T-cell (primary cell): ENCODE results near the gene RAI14. TPM values are rescaled to one million over a fixed set of nuclear protein-coding genes. Genes with fewer than 3 reads are reported as not detected.

ENCODE experiments used
- ATAC-seq, 4 experiments: fragments of 200-7000 bp in 3 of 4; fragments of 150-1000 bp in 1 of 4; cut with Tn5 transposase; replicated peaks in 1 of 4; 1 replicate in 3 of 4; 2 replicates in 1 of 4; pipeline ENCODE4 v1.10.0; 2021; ENCODE audit warnings: moderate library complexity in 3 of 4, mild to moderate bottlenecking in 2 of 4, moderate number of reproducible peaks in 1 of 4
- CTCF ChIA-PET, 2 donors: fragments of 300-600 bp; sonication (Branson Sonifier 250); formaldehyde crosslinking; loops; one replicate each; lab custom pipeline; 2022; ENCODE audit warnings: antibody characterized with exemption in 2 of 2; lab: Charles Lee
- POLR2A ChIA-PET, 2 donors: fragments of 300-600 bp; sonication (Branson Sonifier 250); formaldehyde crosslinking; loops; one replicate each; lab custom pipeline; 2022; ENCODE audit warnings: antibody characterized with exemption in 2 of 2; lab: Charles Lee
- DNase-seq, 35 experiments: peaks; one replicate each; pipeline versions ENCODE4 v3.0.0 to v3.0.0-alpha.2; 2013 to 2023
- H3K27ac ChIP-seq: one replicate; pipeline ENCODE4 v1.5.1; 2013; ENCODE audit warnings: low read length
- H3K27me3 ChIP-seq, 2 experiments: replicated peaks in 1 of 2; 1 replicate in 1 of 2; 2 replicates in 1 of 2; pipeline versions ENCODE4 v1.6.1 to v1.7.0; 2013; ENCODE audit warnings: low read length in 1 of 2, mixed read lengths in 1 of 2; ENCODE audit not compliant: control insufficient read depth in 2 of 2, insufficient read depth in 2 of 2; ENCODE audit errors: extremely low read depth in 1 of 2
- H3K36me3 ChIP-seq, 2 donors: 1 replicate in 1 of 2; 2 replicates in 1 of 2; pipeline versions ENCODE4 v1.6.1 to v1.7.0; 2013; ENCODE audit warnings: low read length in 1 of 2; ENCODE audit not compliant: control insufficient read depth in 2 of 2, insufficient read depth in 1 of 2; ENCODE audit errors: extremely low read depth in 1 of 2
- H3K4me1 ChIP-seq, 2 experiments: 1 replicate in 1 of 2; 2 replicates in 1 of 2; pipeline versions ENCODE4 v1.6.1 to v1.7.0; 2013; ENCODE audit warnings: low read length in 2 of 2, mixed read lengths in 1 of 2; ENCODE audit not compliant: insufficient read depth in 2 of 2, control insufficient read depth in 1 of 2; ENCODE audit errors: extremely low read depth in 1 of 2
- H3K4me3 ChIP-seq, 2 donors: 1 replicate in 1 of 2; 2 replicates in 1 of 2; pipeline versions ENCODE4 v1.5.1 to v1.7.0; 2013; ENCODE audit warnings: mild to moderate bottlenecking in 2 of 2, low read length in 1 of 2, moderate library complexity in 1 of 2; ENCODE audit not compliant: control insufficient read depth in 1 of 2; ENCODE audit errors: extremely low read depth in 1 of 2
- H3K9me3 ChIP-seq: 2 replicates; pipeline ENCODE4 v1.7.0; 2013
- H3K27ac Mint-ChIP-seq, 2 donors: one replicate each; pipeline ENCODE4 v1.8.0; 2020 to 2021; ENCODE audit warnings: mild to moderate bottlenecking in 2 of 2, mixed read lengths in 2 of 2
- H3K27me3 Mint-ChIP-seq, 2 donors: one replicate each; pipeline ENCODE4 v1.8.0; 2021 to 2022; ENCODE audit warnings: mixed read lengths in 2 of 2
- H3K36me3 Mint-ChIP-seq: one replicate; pipeline ENCODE4 v1.8.0; 2021; ENCODE audit warnings: mixed read lengths
- H3K4me1 Mint-ChIP-seq, 3 donors: one replicate each; pipeline ENCODE4 v1.8.0; 2020 to 2022; ENCODE audit warnings: mixed read lengths in 3 of 3, mild to moderate bottlenecking in 1 of 3
- H3K4me3 Mint-ChIP-seq, 3 donors: one replicate each; pipeline ENCODE4 v1.8.0; 2020 to 2022; ENCODE audit warnings: mild to moderate bottlenecking in 3 of 3, mixed read lengths in 3 of 3, moderate library complexity in 3 of 3
- H3K9me3 Mint-ChIP-seq, 3 donors: one replicate each; pipeline ENCODE4 v1.8.0; 2020 to 2022; ENCODE audit warnings: mixed read lengths in 3 of 3
- WGBS: methylation state at CpG from one replicate; pipeline ENCODE4 v1.1.5; 2013; ENCODE audit warnings: missing lambda C conversion rate; ENCODE audit not compliant: insufficient coverage; 5-methylcytosine and 5-hydroxymethylcytosine counted together
- total RNA-seq, 35 experiments: library from RNA in 6 of 35; stranded (reverse) in 6 of 35; fragments of 120-200 nt in 1 of 35; gene quantifications; one replicate each; pipeline versions ENCODE4 v1.2.1 to v1.2.4 and lab custom pipeline; 2013 to 2026

The RAI14 gene
- total RNA-seq, 5 donors from 2014 or later (not counting 1 experiment from before 2014, with no cell fraction given): 0.59 to 2.2 (median 0.96) TPM

GRCh38 chr5:34708777-34709176 is 52.6 kb downstream of the RAI14 start:
- ChIA-PET POLR2A (no interaction called here), CTCF (no interaction called here)
- DNase-seq: no peak
- Mint-ChIP-seq H3K9me3 (no peaks in the 10 kb centered on the region), H3K27me3 (peaks cover 4 to 5% of the 10 kb centered on the region in 2 donors), H3K27ac (no peak overlapping the region), H3K4me1 (no peaks in the 10 kb centered on the region), H3K36me3 (no peaks in the 10 kb centered on the region), H3K4me3 (no peak overlapping the region)
- Histone ChIP-seq H3K27me3 (no peaks in the 10 kb centered on the region), H3K4me3 (no peak overlapping the region), H3K9me3 (no peaks in the 10 kb centered on the region), H3K4me1 (no peaks in the 10 kb centered on the region), H3K36me3 (no peaks in the 10 kb centered on the region), H3K27ac (no peak overlapping the region)
- WGBS: no CpG with 5 or more reads among the region's 2 CpGs
- no peak for ATAC-seq

GRCh38 chr5:34709861-34710673 is 53.9 kb downstream of the RAI14 start:
- H3K27me3 ChIP-seq: no peaks in the 10 kb centered on the region
- no peaks in the 10 kb centered on the region for H3K9me3 ChIP-seq
- H3K4me3 ChIP-seq: no peak overlapping the region
- no peak overlapping the region for H3K4me3 Mint-ChIP-seq
- no peaks in the 10 kb centered on the region for H3K4me1 ChIP-seq
- ChIA-PET CTCF (no interaction called here), POLR2A (no interaction called here)
- H3K27ac Mint-ChIP-seq: no peak overlapping the region
- no peaks in the 10 kb centered on the region for H3K9me3 Mint-ChIP-seq
- H3K36me3 ChIP-seq: no peaks in the 10 kb centered on the region
- DNase-seq: no peak
- no peak overlapping the region for H3K27ac ChIP-seq
- H3K4me1 Mint-ChIP-seq: no peaks in the 10 kb centered on the region
- H3K27me3 Mint-ChIP-seq: peaks cover 4 to 8% of the 10 kb centered on the region in 2 donors
- no peaks in the 10 kb centered on the region for H3K36me3 Mint-ChIP-seq
- WGBS: 100% methylated on average over 1 of the region's 6 CpGs
- no peak for ATAC-seq

DNA sequence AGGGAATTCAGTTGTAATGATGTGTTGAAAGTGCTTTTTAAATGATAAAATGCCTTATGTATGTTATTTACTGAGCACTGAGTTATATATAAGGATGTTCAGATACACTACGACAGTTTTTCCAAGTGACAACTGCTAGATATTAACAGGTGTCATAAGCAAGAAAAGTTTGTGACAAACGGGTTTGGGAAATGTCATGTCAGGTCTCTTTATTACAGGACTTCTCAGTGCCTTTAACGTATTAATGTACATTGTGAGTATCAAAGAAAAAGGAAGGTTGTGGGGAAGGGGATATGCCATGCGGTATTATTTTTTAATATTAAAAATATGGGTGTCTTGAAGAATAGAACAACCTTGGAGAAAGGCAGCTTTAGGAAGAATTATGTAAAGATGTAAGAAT is 56.4 kb downstream of the RAI14 start:
- H3K4me3 ChIP-seq: no peak overlapping the region
- 100% methylated on average over 1 of the region's 4 CpGs for WGBS
- H3K4me3 Mint-ChIP-seq: no peak overlapping the region
- no peaks in the 10 kb centered on the region for H3K9me3 ChIP-seq
- H3K27me3 ChIP-seq: no peaks in the 10 kb centered on the region
- H3K36me3 ChIP-seq: no peaks in the 10 kb centered on the region
- no peak overlapping the region for H3K27ac Mint-ChIP-seq
- H3K9me3 Mint-ChIP-seq: no peaks in the 10 kb centered on the region
- no peaks in the 10 kb centered on the region for H3K36me3 Mint-ChIP-seq
- H3K27me3 Mint-ChIP-seq: peaks cover 3 to 14% of the 10 kb centered on the region in 2 donors
- H3K4me1 ChIP-seq: no peaks in the 10 kb centered on the region
- DNase-seq (no peak), ATAC-seq (no peak)
- H3K27ac ChIP-seq: no peak overlapping the region
- CTCF ChIA-PET: no interaction called here
- POLR2A ChIA-PET: no interaction called here
- no peaks in the 10 kb centered on the region for H3K4me1 Mint-ChIP-seq

GRCh38 chr5:34715711-34716110 is 59.6 kb downstream of the RAI14 start:
- WGBS: no CpG with 5 or more reads among the region's 1 CpG
- no peak for DNase-seq

DNA sequence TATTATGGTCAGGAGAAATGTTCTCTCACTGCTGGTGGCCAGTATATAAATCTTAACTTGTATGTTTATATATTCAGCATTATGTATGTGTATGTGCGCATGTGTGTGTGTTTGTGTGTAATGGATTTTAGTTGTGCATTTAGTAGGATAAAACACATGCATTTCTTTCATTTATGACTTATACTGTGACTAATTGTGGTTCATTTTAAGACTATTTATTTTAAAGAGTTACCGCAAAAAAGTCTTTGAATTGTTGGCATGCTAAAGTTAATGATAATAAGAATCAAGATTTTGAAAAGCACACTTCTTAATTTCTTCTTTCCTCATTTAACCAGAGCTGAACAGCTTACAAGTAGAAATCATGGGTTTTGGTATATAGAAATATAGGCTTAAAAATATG is 60.9 kb downstream of the RAI14 start:
- WGBS: no CpG with 5 or more reads among the region's 2 CpGs
- Mint-ChIP-seq H3K9me3 (no peaks in the 10 kb centered on the region), H3K4me1 (no peaks in the 10 kb centered on the region), H3K36me3 (no peaks in the 10 kb centered on the region), H3K4me3 (no peak overlapping the region), H3K27ac (no peak overlapping the region), H3K27me3 (peaks cover 0 to 11% of the 10 kb centered on the region in 2 donors)
- no peak overlapping the region for H3K27ac ChIP-seq
- ATAC-seq: no peak
- ChIA-PET CTCF (no interaction called here), POLR2A (no interaction called here)
- no peak for DNase-seq
- H3K36me3 ChIP-seq: no peaks in the 10 kb centered on the region
- H3K27me3 ChIP-seq: no peaks in the 10 kb centered on the region
- no peak overlapping the region for H3K4me3 ChIP-seq
- no peaks in the 10 kb centered on the region for H3K4me1 ChIP-seq
- no peaks in the 10 kb centered on the region for H3K9me3 ChIP-seq

More at GRCh38 chr5:34715711-34716110, 59.6 kb downstream of the RAI14 start:
- Histone ChIP-seq H3K36me3 (no peaks in the 10 kb centered on the region), H3K27me3 (no peaks in the 10 kb centered on the region), H3K4me1 (no peaks in the 10 kb centered on the region), H3K27ac (no peak overlapping the region), H3K9me3 (no peaks in the 10 kb centered on the region), H3K4me3 (no peak overlapping the region)
- Mint-ChIP-seq H3K9me3 (no peaks in the 10 kb centered on the region), H3K27ac (no peak overlapping the region), H3K27me3 (peaks cover 0 to 11% of the 10 kb centered on the region in 2 donors), H3K4me3 (no peak overlapping the region), H3K4me1 (no peaks in the 10 kb centered on the region), H3K36me3 (no peaks in the 10 kb centered on the region)
- POLR2A ChIA-PET: no interaction called here
- ATAC-seq: no peak
- CTCF ChIA-PET: interaction anchor here in 1 of 2 donors (0.7 kb wide), 1 partner anchor 8 kb away, joined by 3 read pairs; no protein-coding TSS in a partner anchor

GRCh38 chr5:34717426-34718327 is 61.5 kb downstream of the RAI14 start:
- CTCF ChIA-PET: no interaction called here

More at GRCh38 chr5:34717426-34718327, 61.5 kb downstream of the RAI14 start:
- POLR2A ChIA-PET: no interaction called here
- DNase-seq (no peak), ATAC-seq (no peak)
- H3K27ac Mint-ChIP-seq: no peak overlapping the region
- no peak overlapping the region for H3K4me3 Mint-ChIP-seq
- Histone ChIP-seq H3K4me3 (no peak overlapping the region), H3K27me3 (peaks cover 0 to 2% of the 10 kb centered on the region in 2 experiments), H3K4me1 (no peaks in the 10 kb centered on the region), H3K36me3 (no peaks in the 10 kb centered on the region), H3K9me3 (no peaks in the 10 kb centered on the region), H3K27ac (no peak overlapping the region)
- 60% methylated on average over 2 of the region's 9 CpGs for WGBS
- no peaks in the 10 kb centered on the region for H3K9me3 Mint-ChIP-seq
- peaks cover 0 to 14% of the 10 kb centered on the region in 2 donors for H3K27me3 Mint-ChIP-seq
- H3K36me3 Mint-ChIP-seq: no peaks in the 10 kb centered on the region
- no peaks in the 10 kb centered on the region for H3K4me1 Mint-ChIP-seq
